Stimulated activated CD4-positive, alpha-beta T cell treated with anti-CD3 and anti-CD28 coated beads, Interleukin-2, amount 100 ng/mL, for 24 hours (primary cell): Measurements from ENCODE around the gene PHACTR3.

Source experiments
- DNase-seq, 2 donors: peaks; one replicate each; pipeline ENCODE4 v3.0.0-alpha.2; 2020

Gene PHACTR3

DNA sequence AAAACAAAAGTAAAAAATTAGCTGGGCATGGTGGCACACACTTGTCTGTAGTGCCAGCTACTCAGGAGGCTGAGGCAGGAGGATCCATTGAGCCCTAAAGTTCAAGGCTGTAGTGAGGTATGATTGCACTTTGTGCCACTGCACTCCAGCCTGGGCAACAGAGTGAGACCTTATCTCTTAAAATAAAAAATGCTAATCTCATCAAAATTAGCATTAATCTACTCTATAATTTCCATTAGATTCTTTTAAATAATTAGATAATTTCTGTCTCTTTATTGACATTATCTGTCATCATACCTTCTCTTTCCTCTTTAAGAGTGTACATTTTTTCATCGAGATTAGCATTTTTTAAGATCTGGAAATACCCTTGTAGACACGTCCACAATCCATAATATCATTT lies 48.0 kb downstream of the PHACTR3 start:
- DNase-seq: no peak

DNA sequence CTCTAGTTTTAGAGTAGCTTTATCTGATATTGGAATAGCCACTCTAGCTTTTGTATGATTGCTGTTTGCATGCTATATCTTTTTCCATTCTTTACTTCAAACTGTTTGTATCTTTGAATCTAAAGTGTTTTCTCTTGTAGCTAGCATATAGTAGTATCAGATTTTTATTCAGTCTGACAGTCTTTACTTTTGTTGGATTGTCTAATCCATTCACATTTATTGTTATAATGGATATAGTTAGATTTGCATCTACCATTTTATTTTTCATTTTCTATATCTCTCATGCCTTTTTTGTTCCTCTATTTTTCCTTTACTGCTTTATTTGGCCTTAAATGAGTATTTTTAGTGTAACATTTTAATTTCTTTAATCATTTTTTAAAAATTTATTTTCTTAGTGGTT lies 52.1 kb downstream of the PHACTR3 start:
- no peak for DNase-seq

DNA sequence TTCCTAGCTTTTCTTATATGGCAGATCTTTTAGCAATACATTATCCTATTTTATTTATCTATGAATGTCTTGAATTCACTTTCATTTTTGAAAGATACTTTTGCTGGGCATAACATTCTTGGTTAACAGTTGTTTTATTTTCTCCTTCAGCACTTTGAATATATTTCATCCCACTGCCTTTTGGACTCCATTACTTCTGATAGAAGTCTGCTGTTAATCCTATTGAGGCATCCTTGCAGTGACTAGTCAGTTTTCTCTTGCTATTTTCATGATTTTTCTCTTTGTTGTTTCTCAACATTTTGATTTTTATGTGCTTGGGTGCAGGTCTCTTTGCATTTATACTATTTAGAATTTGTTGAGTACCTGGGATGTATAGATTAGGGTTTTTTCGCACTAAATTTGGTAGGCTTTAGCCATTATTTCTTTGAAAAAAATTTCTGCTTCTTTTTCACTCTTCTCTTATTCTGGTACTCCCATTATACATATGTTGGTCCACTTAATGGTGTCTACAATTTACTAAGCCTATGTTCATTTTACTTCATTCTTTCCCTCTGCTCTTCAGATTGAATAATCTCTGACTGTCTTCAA lies 53.2 kb downstream of the PHACTR3 start:
- no peak for DNase-seq

DNA sequence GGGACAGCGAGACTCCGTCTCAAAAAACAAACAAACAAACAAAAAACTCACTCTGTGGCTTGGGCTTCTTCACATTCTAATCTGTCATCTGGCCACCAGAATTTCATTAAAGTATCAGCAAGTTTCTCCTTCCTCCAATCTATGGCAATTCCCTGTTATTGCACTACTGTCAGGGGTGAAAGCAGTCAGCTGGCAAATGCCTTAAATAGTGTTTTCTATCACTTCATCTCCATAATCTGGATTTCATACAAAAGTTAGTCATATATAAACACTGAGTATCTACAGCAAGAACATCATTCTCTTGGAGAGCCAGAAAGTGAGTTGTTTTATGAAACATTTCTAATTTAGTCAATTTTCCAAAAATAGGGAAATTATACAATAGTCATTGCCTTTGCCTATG lies 56.1 kb downstream of the PHACTR3 start:
- no peak for DNase-seq

DNA sequence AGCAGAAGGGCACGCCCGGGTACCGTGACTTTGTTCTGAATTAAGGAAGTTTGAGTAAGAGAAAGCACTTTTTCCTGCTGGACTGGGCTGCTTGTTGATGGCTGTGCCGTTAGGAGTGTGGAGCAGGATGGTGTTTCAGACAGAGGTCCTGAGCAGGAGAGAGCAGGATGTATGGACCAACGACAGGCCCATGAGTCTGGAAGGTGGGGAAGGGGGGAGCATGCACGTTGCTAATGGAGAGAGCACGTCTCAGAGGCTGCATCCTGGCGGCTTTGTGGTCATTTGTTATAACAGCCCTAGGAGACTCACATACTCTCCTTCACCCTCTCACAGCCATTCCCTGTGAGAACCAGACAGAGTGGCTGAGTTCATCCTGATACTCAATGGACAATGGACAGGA lies 56.8 kb downstream of the PHACTR3 start:
- DNase-seq: no peak

DNA sequence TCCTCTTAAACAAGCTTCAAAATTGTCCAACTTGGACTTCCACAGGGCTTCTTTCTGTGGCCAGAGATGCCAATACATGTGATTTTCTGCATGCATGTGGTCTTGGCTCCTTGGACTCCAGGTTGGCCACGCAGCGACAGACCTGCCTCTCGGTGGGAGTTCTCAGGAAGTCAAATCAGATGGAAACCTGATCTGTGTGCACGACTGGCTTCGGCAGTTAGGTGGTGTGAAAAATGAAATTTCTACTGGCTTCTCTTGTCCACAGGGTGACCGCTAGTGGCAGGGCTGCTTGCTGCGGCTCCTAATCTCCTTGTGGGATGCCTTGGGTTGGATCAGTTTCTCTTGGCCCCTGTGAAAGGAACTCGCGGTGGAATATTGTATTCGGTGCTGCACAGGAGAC lies 57.3 kb downstream of the PHACTR3 start:
- DNase-seq: no peak

DNA sequence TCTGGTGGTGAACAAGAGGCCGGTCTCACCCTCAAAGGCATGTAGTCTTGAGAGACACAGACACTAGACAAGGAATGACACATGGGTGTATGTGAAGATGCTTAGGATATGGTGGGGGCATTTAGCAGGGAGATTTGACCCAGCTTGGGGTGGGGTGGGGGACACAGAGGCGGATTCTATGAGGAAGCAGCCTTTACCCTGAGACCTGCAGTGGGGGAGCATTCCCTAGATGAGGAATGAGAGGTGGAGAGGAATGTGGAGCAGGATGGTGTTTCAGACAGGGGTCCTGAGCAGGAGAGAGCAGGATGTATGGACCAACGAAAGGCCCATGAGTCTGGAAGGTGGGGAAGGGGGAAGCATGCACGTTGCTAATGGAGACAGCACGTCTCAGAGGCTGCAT lies 57.8 kb downstream of the PHACTR3 start:
- DNase-seq: no peak

DNA sequence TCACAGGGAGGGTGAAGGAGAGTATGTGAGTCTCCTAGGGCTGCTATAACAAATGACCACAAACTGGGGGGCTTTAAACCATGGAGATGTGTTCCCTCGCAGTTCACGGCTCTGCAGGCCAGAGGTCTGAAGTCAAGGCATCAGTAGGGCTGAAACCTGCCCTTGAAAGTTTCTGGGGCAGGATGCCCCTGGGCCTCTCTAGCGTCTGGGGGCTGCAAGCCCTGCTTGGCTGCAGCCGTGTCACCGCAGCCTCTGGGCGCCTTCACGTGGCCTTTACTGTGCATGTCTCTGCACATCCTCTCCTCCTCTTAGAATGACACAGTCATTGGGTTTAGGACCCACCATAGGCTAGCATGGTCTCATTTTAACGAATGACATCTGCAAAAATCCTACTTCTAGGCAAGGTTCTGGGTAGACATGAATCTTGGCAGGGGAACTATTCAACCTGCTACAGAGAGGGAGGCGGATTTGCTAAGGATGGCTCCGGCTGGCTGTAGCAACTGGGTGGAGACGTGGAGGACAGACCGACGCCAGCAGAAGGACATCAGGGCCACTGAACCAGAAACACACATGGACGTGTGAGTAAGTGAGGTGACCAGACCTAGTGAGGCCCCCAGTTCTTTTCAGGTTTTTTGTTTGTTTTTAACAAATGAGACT lies 58.6 kb downstream of the PHACTR3 start:
- DNase-seq: no peak

DNA sequence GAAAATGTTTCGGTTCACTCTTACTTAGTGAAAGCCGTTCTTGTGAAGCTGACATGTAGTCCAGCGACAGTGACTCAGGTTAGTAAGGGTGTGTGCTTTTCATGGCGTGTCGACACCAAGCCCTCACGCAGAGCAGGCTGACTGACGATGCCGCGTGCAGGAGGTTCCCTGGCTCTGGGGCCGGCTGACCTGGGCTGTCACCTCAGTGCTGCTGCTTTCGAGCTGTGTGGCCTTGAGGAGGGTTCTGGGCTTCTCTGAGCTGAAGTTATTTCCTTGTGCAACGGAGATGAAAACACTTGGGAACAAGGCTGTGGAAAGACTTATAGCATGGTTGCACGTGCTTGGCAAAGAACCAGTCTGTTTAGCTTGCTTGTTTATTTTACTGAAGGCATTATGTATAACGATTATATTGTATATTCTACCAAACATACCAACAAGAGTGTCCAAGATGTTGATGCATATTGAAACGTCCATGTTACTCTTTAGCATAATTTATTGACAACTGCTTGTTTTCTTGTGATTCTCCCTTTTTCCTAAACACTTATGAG lies 59.2 kb downstream of the PHACTR3 start:
- no peak for DNase-seq

DNA sequence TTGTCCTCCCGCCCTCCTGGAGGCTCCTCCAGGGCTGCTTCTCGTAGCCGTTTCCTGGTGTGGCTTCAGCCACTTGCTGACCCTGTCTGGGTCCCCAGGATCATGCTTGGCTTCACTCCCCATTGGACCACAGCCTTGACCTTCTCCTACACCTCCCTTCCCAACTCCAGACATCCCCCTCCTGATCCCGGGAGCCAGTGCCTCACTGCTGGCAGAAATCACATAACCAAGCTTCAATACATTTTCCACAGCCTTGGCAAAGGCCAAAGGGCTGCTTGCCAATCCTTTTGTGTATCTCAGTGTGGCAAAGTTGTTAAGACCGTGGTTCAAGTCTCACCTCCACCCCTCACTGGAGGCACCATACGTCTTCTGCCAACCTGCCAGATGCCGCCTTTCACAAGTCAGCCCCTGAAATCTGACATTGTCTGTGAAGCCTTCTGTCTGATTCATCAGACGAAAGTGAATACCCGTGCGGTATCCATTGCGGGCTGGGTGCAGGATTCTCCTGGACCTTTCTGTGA lies 60.1 kb downstream of the PHACTR3 start:
- no peak for DNase-seq

DNA sequence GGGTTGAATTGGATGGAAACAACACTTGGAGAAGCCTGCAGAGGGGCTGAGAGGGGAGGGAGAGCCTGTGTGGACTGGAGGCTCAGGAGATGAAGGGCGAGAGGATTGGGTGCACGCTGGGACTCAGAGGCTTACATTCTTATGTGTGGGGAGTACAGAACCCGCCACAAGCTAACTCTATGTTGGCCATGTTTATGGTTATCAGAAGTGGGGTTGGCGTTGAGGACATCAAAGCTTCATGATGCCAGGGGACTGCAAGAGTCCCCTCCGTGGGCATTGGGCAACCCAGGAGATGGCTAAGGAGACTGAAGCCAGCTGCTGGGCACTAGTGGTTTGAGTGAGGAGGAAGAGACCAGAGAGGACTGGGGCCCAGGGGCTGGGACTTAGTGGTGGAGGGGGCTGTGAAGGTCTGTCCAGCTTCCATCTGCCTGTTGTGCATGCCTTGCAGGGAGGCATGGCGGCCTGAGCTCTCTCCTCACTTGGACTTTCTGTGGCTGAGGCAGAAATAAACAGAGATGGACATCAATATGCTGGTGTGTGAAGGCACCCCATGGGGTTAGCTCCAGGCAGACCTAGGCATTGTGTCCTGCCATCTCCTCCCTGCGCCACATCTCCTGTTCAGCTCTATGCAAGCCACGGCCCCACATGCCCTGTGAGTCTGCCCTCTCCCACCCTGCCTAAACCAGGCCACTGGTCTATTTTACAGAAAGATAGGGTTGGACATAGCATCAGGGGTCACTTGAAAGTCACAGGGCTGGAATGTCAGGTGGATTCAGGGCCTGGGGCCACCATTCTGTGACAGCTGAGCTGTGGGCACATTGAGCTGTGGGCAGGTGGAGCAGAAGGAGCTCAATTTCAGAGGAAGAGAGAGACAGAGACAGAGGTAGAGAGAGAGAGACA lies 61.6 kb downstream of the PHACTR3 start:
- DNase-seq: no peak

DNA sequence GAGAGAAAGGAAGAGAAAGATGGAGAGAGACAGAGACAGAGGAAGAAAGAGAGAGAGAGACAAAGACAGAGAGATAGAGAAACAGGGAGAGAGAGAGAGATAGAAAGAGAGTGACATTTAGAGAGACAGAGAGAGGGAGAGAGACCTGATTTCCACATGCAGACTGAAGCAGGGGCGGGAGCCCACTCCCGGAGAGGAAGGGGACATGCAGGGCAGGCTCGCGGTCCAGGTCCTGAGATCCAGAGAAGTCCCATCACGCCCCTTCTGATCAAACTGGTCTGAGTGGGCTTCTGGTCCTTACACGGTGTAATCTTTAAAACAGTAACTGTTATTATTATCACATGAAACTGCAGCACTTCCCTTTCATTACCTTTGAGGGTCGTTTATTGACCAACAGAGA lies 62.2 kb downstream of the PHACTR3 start:
- DNase-seq: no peak

DNA sequence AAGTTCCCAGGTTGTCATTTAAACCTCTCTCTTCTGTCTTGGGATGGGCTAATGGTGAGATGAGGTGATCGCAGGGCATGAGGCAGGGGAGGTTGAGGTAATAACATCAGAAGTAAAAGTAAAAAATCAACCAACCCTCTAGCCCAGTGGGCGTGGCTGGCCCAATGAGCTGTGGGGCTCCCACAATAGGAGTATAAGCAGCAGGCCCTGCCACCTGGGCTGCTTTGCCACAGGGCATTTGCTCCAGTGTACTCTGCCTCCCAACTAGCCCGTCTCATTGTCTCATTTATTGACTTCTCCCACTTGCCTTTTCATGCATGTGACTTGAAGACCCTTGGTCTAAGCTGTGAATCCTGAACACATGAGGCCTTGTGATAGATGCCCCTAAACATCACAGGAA lies 62.8 kb downstream of the PHACTR3 start:
- no peak for DNase-seq

DNA sequence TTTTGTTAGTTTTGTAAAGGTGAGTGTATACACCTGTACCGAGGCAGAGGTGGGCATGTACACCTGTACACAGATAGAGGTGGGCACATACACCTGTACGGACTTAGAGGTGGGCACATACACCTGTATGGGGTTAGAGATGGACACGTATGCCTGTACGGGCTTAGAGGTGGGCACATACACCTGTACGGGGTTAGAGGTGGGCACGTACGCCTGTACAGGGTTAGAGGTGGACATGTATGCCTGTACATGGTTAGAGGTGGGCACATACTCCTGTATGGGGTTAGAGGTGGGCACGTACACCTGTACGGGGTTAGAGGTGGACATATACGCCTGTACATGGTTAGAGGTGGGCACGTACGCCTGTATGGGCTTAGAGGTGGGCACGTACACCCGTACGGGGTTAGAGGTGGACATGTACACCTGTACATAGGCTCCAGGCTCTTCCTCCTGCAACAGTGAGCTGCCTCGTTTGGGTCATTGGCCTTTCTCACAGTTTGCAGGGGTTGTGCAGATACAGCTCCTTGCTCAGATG lies 63.7 kb downstream of the PHACTR3 start:
- no peak for DNase-seq

DNA sequence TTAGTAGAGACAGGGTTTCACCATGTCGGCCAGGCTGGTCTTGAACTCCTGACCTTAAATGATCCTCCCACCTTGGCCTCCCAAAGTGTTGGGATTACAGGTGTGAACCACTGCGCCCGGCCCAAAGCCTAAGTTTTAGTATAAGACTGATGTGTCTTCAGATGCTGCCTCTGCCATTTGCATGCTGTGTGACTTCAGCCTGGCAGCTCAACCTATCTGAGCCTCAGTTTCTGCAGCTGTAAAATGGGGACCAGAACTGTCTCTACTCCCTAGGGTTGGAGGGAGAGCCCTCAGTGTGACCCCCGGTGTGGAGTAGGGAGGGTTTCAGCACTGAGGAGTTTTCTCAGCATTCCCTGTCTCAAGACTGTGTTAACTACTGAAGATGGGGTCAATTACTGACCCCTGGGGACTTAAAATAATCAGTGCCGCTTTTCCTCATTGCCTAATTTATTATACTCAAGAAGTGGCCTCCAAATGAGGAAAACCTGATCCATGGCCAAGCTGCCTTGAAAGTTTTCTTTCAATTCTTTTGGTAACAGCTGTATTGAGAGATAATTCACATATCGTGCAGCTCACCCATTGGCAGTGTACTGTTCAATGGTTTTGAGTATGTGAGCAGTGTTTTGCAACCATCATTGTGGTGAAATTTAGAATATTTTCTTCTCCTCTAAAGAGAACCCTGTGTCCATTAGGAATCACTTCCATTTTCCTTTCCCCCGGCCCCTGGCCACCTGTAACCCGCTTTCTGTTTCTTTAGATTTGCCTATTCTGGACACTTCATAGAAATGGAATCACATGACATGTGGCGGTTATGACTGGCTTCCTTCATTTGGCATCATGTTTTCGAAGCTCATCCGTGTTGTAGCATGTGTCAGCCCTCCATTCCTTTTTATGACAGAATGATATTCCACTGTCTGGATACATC lies 64.8 kb downstream of the PHACTR3 start:
- no peak for DNase-seq

DNA sequence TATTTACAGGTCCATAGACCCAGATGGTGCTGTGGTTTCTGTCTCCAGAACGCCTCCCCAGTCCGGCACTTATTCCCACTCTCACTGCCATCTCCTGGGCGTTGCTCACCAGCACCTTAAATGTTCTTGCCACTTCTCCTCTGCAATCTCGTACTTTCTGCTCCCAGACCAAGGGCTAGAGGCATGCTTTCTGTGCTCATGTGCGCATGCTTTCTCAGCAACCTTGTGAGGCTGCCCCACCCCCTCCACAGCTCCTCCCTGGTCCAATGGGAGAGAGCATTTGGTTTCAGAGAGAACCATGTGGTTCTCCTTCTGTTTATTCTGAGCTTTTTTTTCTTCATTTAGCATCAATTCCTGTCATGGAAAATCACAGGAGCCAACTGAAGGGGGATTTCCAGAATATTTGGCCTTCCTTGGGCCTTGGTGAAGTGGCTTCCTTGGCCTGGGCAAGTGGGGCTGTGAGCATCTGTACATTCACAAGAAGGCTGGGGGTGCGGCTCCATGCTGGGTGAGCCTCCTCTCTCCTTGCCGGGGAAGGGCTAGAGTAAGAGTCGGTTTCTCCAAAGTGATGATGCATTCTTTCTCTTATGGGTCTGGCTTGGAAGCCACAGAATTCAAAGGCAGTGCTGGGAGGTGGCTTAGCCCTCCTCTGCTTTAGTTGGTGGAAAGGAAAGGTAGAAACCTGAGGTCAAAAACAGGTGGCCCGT lies 66.6 kb downstream of the PHACTR3 start:
- DNase-seq: no peak

DNA sequence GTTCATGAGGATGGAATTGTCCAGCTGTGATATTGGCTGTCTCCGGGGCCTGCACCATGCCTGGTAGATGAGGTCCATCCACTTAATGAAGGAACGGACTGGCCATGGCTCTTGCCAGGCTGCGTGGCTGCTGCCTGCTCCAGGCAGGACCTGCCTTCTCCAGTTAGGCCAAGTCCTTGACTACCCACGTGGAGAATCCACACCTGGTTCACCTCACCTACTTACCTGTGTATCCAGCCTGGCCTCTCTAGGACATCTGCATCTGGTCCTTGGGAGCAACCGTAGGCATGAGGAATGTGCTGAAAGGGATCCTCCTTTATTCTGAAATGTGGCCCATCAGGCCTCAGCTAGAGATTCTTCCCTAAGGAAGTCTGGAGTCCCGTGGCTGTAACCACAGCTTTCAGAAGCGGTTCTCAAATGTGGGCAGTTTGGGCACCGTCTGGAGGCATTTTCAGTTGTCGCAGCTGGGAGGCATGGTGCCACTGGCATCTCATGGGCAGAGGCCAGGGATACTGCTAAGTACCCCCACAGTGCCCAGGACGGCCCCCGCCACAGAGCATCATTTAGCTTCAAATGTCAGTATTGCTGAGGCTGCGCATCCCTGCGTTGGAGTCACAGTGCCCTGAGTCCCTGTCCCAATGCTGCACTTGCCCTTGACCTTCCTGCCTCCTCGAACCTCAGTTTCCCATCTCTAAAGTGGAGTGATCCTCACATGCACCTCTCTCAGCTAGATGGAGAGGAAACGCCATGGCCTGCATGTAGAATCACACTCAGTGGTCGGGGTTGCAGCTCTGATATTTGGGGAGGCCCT lies 67.5 kb downstream of the PHACTR3 start:
- DNase-seq: no peak

DNA sequence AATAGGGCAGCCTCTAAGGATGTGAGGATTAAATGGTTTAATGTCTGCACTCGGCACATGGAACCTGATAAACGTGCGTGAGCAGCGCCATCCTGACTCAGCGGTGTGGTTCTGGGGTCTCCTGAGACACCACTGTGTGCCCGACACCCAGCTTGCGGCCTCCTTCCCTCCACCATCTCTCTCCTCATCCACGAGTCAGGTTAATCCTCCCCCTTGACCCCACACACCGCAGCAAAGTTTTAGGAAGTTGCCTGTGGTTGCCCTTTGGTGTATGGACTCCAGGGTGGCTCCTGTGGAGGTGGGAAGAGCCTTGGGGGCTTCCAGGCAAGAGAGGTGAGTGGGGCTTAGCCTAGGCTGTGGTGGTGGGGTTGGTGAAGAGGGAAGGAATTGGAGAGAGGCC lies 68.2 kb downstream of the PHACTR3 start:
- DNase-seq: no peak

DNA sequence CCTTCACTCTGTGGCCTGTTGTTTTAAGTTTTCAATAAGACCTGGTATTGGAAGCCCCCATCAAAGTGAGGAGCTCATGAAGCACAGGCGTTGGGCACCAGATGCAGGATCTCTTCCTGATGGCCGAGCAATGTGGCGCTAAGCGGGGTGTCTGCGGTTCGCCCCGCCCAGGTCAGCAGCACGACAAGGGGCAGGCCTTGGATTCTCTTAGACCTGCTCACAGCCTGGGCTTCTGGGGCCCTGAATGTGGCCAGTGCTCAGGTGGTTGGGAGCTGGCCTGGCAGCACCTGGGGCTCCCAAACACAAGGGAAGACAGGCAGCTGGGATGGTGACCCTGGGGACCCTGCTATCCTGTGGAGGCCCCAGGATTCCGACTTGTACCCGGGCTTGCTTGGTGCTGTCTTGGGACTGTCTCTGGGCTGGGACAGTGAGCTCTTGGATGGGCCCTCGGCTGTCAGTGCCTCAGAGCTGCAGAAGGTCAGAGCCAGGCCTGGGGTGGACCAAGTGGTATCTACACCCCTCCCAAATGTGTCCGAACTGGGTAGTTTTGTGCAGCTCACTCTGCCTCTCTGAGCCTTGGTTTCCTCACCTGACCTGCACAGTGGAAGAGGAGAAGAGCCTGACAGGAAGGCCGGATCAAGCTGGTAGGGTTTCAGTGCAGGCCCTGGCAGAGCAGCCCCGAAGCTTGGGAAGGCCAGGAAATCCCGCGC lies 69.1 kb downstream of the PHACTR3 start:
- DNase-seq: no peak

DNA sequence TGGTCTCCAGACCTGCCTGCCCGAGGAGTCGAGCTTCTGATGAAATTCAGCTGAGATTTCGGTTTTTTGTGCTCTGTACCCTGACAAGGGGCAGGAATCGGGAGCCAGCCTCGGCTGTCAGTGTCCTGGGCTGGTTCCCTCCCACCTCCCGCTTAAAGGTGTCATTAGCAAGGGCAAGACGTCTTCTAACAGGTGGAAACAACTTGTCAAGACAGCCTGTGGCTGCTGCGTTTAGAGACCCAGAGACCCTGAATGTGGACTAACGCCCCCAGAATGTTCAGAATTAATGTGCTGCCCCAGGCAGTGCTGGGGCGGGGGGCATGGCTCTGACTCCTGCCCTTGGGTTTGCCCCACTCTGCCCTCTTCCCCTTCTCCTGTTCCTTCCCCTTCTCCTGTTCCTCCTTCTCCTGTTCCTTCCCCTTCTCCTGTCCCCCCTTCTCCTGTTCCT lies 69.7 kb downstream of the PHACTR3 start:
- no peak for DNase-seq
